Heart left ventricle (tissue), 16 donors: ENCODE measurements around the gene TSPAN15. TPM values are rescaled to one million over a fixed set of nuclear protein-coding genes. Genes with fewer than 3 reads are reported as not detected.
"Not testable (repeated sequence)": the region's sequence is repeated elsewhere in the genome, so short reads cannot be mapped to it uniquely, and the experiment has no call there.

ENCODE experiments used
- ATAC-seq, 4 donors: fragments of 200-7000 bp; cut with Tn5 transposase; one replicate each; pipeline ENCODE4 v1.9.1; 2020 to 2022; ENCODE audit warnings: moderate library complexity in 4 of 4, mild to moderate bottlenecking in 3 of 4, moderate number of reproducible peaks in 1 of 4
- DNase-seq, 5 donors: peaks; one replicate each; pipeline ENCODE4 v3.0.0-alpha.2; 2020
- H3K27ac ChIP-seq, 12 donors: fragments of 200-600 bp; sonication (generic) in 4 of 12; one replicate each; pipeline versions ENCODE4 v1.5.0 to v1.8.0; 2016 to 2022; ENCODE audit warnings: mild to moderate bottlenecking in 2 of 12
- H3K27me3 ChIP-seq, 9 donors: fragments of 200-600 bp; sonication (generic) in 2 of 9; one replicate each; pipeline versions ENCODE4 v1.5.1 to v1.8.0; 2016 to 2022; ENCODE audit warnings: mild to moderate bottlenecking in 3 of 9
- H3K36me3 ChIP-seq, 9 donors: fragments of 200-600 bp; sonication (generic) in 2 of 9; one replicate each; pipeline versions ENCODE4 v1.5.0 to v1.8.0; 2018 to 2022; ENCODE audit warnings: mild to moderate bottlenecking in 2 of 9
- H3K4me1 ChIP-seq, 12 donors: fragments of 200-600 bp; sonication (generic) in 4 of 12; one replicate each; pipeline versions ENCODE4 v1.5.0 to v1.8.0; 2016 to 2022; ENCODE audit warnings: mild to moderate bottlenecking in 3 of 12
- H3K4me3 ChIP-seq, 12 donors: fragments of 200-600 bp; sonication (generic) in 4 of 12; one replicate each; pipeline versions ENCODE4 v1.5.0 to v1.8.0; 2017 to 2022; ENCODE audit warnings: mild to moderate bottlenecking in 9 of 12, moderate library complexity in 4 of 12
- H3K9me3 ChIP-seq, 12 donors: fragments of 200-600 bp; sonication (generic) in 4 of 12; one replicate each; pipeline versions ENCODE4 v1.5.0 to v1.8.0; 2016 to 2022; ENCODE audit warnings: mild to moderate bottlenecking in 1 of 12
- CTCF ChIP-seq, 12 donors: fragments of 200-600 bp; sonication (generic) in 4 of 12; IDR thresholded peaks; one replicate each; pipeline versions ENCODE4 v1.5.0 to v1.8.0; 2018 to 2022; ENCODE audit warnings: antibody characterized with exemption in 12 of 12, mild to moderate bottlenecking in 5 of 12
- POLR2A ChIP-seq, 2 donors: fragments of 450-650 bp; IDR thresholded peaks; one replicate each; pipeline ENCODE4 v1.6.1; 2017; ENCODE audit warnings: antibody characterized with exemption in 2 of 2, mild to moderate bottlenecking in 2 of 2, moderate library complexity in 2 of 2
- WGBS, 4 donors: extraction: QIAGEN DNeasy Blood & Tissue Kit in 2 of 4; methylation state at CpG; one replicate each; pipeline versions ENCODE4 v1.1.5 to v1.1.7; 2013 to 2018; 5-methylcytosine and 5-hydroxymethylcytosine counted together
- intact Hi-C, 10 donors: fragments of 100-400 bp; cut with DNase I; formaldehyde crosslinking; loops; one replicate each; pipeline versions ENCODE4 v1.11.1 to v1.14.2; 2022
- polyA plus RNA-seq, 2 donors: library from polyadenylated mRNA; stranded (reverse); fragments of 200-250 nt; gene quantifications; one replicate each; pipeline ENCODE4 v1.2.3, GENCODE V29; 2013
- total RNA-seq, 9 donors: library from RNA; depleted of rRNA in 2 of 9; stranded (reverse); fragments of >200 nt in 2 of 9; fragmentation: NEBNext Ultra II Directional in 3 of 9; extraction: Animal tissue kit (Norgen Biotek cat#: 25700) in 3 of 9; gene quantifications; one replicate each; pipeline versions ENCODE4 v1.1.0 to v1.2.4, GENCODE V29; 2016 to 2023
- donor health status: ischemic (EF 13 %, LVEDD 7.1; RV severe dilation, severe dysfunction).
- donor health status: healthy with polysubstance abuse.
- donor health status: DM: no; HTN: yes; CAD: no.
- donor health status: DM: no; HTN: no; CAD: no.
- donor health status: ischemic (EF 25% LVEDD 6.9; RV normal size, moderate dysfunction).
- donor health status: ischemic (EF 25% LVEDD 5.7; RV mildly dilated, moderate dysfunction).
- donor health status: healthy.
- donor health status: DM: yes; HTN: yes; CAD: no.
- donor health status: ischemic (EF 35%, LVEDD 5.7; RV mildly dilated, moderate dysfunction).
- donor health status: nonischemic (EF 11% LVEDD 7.7; RV severe dilation, severe dysfunction).
- donor health status: DM: yes; HTN: yes; CAD: no.
- donor health status: PGD.
- donor health status: ischemic (EF 29% LVEDD 5.4; RV normal size, mild dysfunction).
- donor health status: nonischemic (EF 23%, LVEDD 6.1; RV moderate dilation, normal function).

TSPAN15 gene
- total and polyA plus RNA-seq, 11 donors, result 4.5 to 20.2 (median 11.1) TPM

GRCh38 chr10:69517271-69517848, 66.1 kb downstream of the TSPAN15 start:
- no peak for DNase-seq
- Histone ChIP-seq H3K4me3 (no peak overlapping the region), H3K27ac (no peak overlapping the region), H3K9me3 (no peaks in the 10 kb centered on the region), H3K4me1 (no peaks in the 10 kb centered on the region), H3K27me3 (peaks cover 0 to 4% (median 0%) of the 10 kb centered on the region in 9 donors), H3K36me3 (peaks cover 0 to 5% (median 0%) of the 10 kb centered on the region in 9 donors)
- no peak for ATAC-seq
- no peak for TF ChIP-seq CTCF (IDR thresholded peaks at IDR 0.05)
- TF ChIP-seq POLR2A (IDR thresholded peaks at IDR 0.05), result no peak
- intact Hi-C loops, result loop anchor here in 7 of 10 donors (2.0 to 10.0 kb wide), 5 partner anchors 119 to 197 kb away; no protein-coding TSS in a partner anchor
- WGBS, 4 donors, result 89 to 93% (median 91%) methylated on average over 8 to 9 of the region's 9 CpGs

GRCh38 chr10:69527961-69528360, 76.7 kb downstream of the TSPAN15 start:
- DNase-seq, result no peak
- ATAC-seq, result no peak
- TF ChIP-seq POLR2A (IDR thresholded peaks at IDR 0.05) (no peak), CTCF (IDR thresholded peaks at IDR 0.05) (no peak)
- Histone ChIP-seq H3K9me3 (peaks cover 0 to 4% (median 0%) of the 10 kb centered on the region in 12 donors), H3K4me1 (no peaks in the 10 kb centered on the region), H3K27me3 (no peaks in the 10 kb centered on the region), H3K27ac (no peak overlapping the region), H3K4me3 (no peak overlapping the region), H3K36me3 (peaks cover 0 to 5% (median 0%) of the 10 kb centered on the region in 9 donors)
- WGBS, 4 donors, result 96 to 100% (median 97%) methylated on average over 1 to 11 of the region's 11 CpGs; no CpG with 5 or more reads in 1 of the 4 donors
- intact Hi-C loops, result no loop called here

- H3K9me3 ChIP-seq, result peaks cover 0 to 16% (median 0%) of the 10 kb centered on the region in 12 donors
- 74 to 77% (median 75%) methylated on average over 3 of the region's 3 CpGs for WGBS, 4 donors
- H3K4me3 ChIP-seq, result no peak overlapping the region
Observed at GRCh38 chr10:69533658-69534057, 82.4 kb downstream of the TSPAN15 start.

GRCh38 chr10:69536521-69536920, 85.3 kb downstream of the TSPAN15 start:
- DNase-seq, H3K27me3 ChIP-seq, H3K4me3 ChIP-seq, ATAC-seq, H3K36me3 ChIP-seq, H3K4me1 ChIP-seq, intact Hi-C loops, H3K27ac ChIP-seq: not testable (repeated sequence)
- peaks cover 0 to 24% (median 0%) of the 10 kb centered on the region in 12 donors for H3K9me3 ChIP-seq
- WGBS, 4 donors, result 94 to 96% (median 95%) methylated on average over 11 of the region's 11 CpGs

More at GRCh38 chr10:69533658-69534057, 82.4 kb downstream of the TSPAN15 start:
- no peak for DNase-seq
- peaks cover 0 to 3% (median 0%) of the 10 kb centered on the region in 9 donors for H3K27me3 ChIP-seq
- no peak overlapping the region for H3K27ac ChIP-seq
- intact Hi-C loops, result loop anchor here in 1 of 10 donors (1.0 kb wide), 1 partner anchor 14 kb away; no protein-coding TSS in a partner anchor
- ATAC-seq, result no peak
- H3K36me3 ChIP-seq, result peaks cover 0 to 5% (median 0%) of the 10 kb centered on the region in 9 donors
- no peaks in the 10 kb centered on the region for H3K4me1 ChIP-seq
- no peak for TF ChIP-seq POLR2A (IDR thresholded peaks at IDR 0.05)
- no peak for TF ChIP-seq CTCF (IDR thresholded peaks at IDR 0.05)
